Stromal cell of bone marrow (primary cell): ENCODE measurements around the gene PPP1R10.
A peak's percentile ranks its signal among the peaks of the same experiment; 100 is the strongest.
"Not testable (repeated sequence)": the region's sequence is repeated elsewhere in the genome, so short reads cannot be mapped to it uniquely, and the experiment has no call there.

ENCODE experiments used
- DNase-seq: peaks from one replicate; pipeline ENCODE4 v3.0.0-alpha.2; 2012; ENCODE audit warnings: low read depth

The PPP1R10 gene

GRCh38 chr6:30616811-30617564 lies at the start of gene PPP1R10:
PPP1R10 (minus strand) TSS chr6:30617243; CDS start chr6:30609944, 7,299 bp downstream.
- DNase-seq: peak; percentile 100

- not testable (repeated sequence) for DNase-seq
Measured at GRCh38 chr6:30666300-30666699, 49.3 kb upstream of the PPP1R10 start.

- no peak for DNase-seq
Measured at GRCh38 chr6:30664994-30665767, 48.1 kb upstream of the PPP1R10 start.

GRCh38 chr6:30657922-30658321 lies 40.9 kb upstream of the PPP1R10 start:
- DNase-seq: not testable (repeated sequence)

- no peak for DNase-seq
Measured at GRCh38 chr6:30657454-30657853, 40.4 kb upstream of the PPP1R10 start.

GRCh38 chr6:30656513-30656912 lies 39.5 kb upstream of the PPP1R10 start:
- DNase-seq: no peak

- no peak for DNase-seq
Measured at GRCh38 chr6:30655743-30656094, 38.7 kb upstream of the PPP1R10 start.

- DNase-seq: no peak
Measured at GRCh38 chr6:30654798-30655742, 38.0 kb upstream of the PPP1R10 start.

GRCh38 chr6:30651143-30651542 lies 34.1 kb upstream of the PPP1R10 start:
- DNase-seq: no peak

- DNase-seq: no peak
Measured at GRCh38 chr6:30647242-30648116, 30.4 kb upstream of the PPP1R10 start.

- peak; percentile 81 for DNase-seq
Measured at GRCh38 chr6:30646450-30647241, 29.6 kb upstream of the PPP1R10 start, which contains the start of gene C6orf136. C6orf136 (plus strand) TSS chr6:30647133; CDS start chr6:30647232, 99 bp downstream.

GRCh38 chr6:30645989-30646388 lies 28.9 kb upstream of the PPP1R10 start:
- DNase-seq: no peak

GRCh38 chr6:30644769-30645168 lies 27.7 kb upstream of the PPP1R10 start:
- DNase-seq: no peak

GRCh38 chr6:30643656-30644055 lies 26.6 kb upstream of the PPP1R10 start:
- DNase-seq: no peak

- no peak for DNase-seq
Measured at GRCh38 chr6:30641048-30641447, 24.0 kb upstream of the PPP1R10 start.

- no peak for DNase-seq
Measured at GRCh38 chr6:30640481-30640880, 23.4 kb upstream of the PPP1R10 start.

GRCh38 chr6:30635834-30636233 lies 18.8 kb upstream of the PPP1R10 start:
- DNase-seq: no peak

- peak; percentile 59 for DNase-seq
Measured at GRCh38 chr6:30626484-30627366, 9.7 kb upstream of the PPP1R10 start, which contains the start of gene ATAT1. ATAT1 (plus strand) TSS chr6:30626874.

GRCh38 chr6:30625511-30625910 lies 8.5 kb upstream of the PPP1R10 start:
- DNase-seq: no peak
